GM18868 (cell line): ENCODE measurements around the gene ATP6V0A1.
"Not testable (repeated sequence)": the region's sequence is repeated elsewhere in the genome, so short reads cannot be mapped to it uniquely, and the experiment has no call there.

Source experiments
- ATAC-seq: cut with Tn5 transposase; IDR thresholded peaks from one replicate; pipeline ENCODE4 v1.9.1; 2021; ENCODE audit warnings: mild to moderate bottlenecking, moderate library complexity; ENCODE audit not compliant: unreplicated experiment

Gene ATP6V0A1

GRCh38 chr17:42475835-42476234 lies 17.2 kb downstream of the ATP6V0A1 start:
- no peak for ATAC-seq

DNA sequence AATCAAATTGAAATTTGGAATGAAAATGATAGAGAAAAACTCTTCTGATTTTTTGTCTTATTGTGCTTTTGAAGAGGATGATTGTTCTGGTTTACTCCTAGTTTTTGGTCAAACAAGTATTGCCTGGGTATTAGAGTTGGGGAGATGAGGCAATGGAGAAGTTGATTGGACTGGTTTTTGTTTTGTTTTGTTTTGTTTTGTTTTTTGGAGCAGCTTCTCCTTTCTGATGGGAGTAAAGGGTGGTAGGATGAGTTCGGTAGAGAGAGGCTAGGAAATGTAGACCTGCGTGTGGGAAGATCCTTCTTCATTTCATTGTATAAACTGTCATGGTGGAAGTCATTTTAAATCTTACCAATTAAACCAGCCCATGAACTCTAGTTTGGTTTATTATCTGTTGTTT lies 17.7 kb downstream of the ATP6V0A1 start:
- ATAC-seq: no peak

DNA sequence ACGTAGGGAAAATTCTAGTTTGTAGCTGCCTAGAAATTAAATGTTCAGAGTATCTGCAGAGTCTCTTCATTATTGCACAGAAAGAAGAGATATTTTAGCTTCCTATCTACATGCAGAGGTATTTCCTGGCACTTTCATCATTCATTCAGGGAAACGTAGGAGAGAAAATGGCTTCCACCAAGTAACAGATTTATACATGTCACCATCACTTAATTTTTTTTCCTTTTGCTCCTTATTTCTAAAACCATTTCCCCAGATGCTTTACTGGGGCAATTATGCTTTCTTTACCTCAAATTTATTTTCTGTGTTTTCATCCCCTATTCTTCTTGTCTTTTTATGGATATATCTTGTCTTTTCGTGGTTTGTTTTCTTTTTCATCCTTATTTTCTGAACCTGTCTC lies 18.5 kb downstream of the ATP6V0A1 start:
- no peak for ATAC-seq

DNA sequence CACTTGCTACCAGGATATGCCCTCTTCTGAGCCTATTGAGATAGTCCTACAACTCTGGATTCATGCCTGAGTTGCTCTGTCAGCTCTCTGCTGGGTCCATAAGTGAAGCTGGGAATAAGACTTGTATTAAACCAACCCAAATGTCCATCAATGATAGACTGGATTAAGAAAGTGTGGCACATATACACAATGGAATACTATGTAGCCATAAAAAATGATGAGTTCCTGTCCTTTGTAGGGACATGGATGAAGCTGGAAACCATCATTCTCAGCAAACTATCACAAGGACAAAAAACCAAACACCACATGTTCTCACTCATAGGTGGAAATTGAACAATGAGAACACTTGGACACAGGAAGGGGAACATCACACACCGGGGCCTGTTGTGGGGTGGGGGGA lies 19.1 kb downstream of the ATP6V0A1 start:
- not testable (repeated sequence) for ATAC-seq

- ATAC-seq: no peak
These were observed 25.6 kb downstream of the ATP6V0A1 start for GRCh38 chr17:42484304-42484703.

GRCh38 chr17:42485680-42486079 lies 27.0 kb downstream of the ATP6V0A1 start:
- ATAC-seq: no peak

GRCh38 chr17:42488032-42488431 lies 29.4 kb downstream of the ATP6V0A1 start:
- ATAC-seq: no peak

DNA sequence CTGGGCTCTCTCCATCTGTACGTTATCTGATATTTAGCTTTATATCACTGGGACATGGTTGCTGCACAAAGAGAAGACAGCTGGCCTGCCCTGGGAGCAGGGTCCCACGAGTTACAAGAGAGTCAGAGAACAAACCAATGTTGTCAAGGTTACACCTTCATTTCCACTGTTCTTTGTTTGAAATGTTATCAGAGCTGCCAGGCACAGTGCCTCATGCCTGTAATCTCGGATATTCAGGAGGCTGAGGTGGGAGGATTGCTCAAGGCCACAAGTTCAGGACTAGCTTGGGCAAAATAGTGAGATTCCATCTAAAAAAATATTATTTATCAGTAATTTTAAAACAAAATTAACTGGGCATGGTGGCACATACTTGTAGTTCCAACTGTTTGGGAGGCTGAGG lies 34.6 kb downstream of the ATP6V0A1 start:
- no peak for ATAC-seq

- no peak for ATAC-seq
These were observed 36.0 kb downstream of the ATP6V0A1 start for GRCh38 chr17:42494673-42495072.

GRCh38 chr17:42498828-42499227 lies 40.1 kb downstream of the ATP6V0A1 start:
- no peak for ATAC-seq

- no peak for ATAC-seq
These were observed 43.4 kb downstream of the ATP6V0A1 start for GRCh38 chr17:42502091-42502490.

- no peak for ATAC-seq
These were observed 44.2 kb downstream of the ATP6V0A1 start for GRCh38 chr17:42502926-42503325.

DNA sequence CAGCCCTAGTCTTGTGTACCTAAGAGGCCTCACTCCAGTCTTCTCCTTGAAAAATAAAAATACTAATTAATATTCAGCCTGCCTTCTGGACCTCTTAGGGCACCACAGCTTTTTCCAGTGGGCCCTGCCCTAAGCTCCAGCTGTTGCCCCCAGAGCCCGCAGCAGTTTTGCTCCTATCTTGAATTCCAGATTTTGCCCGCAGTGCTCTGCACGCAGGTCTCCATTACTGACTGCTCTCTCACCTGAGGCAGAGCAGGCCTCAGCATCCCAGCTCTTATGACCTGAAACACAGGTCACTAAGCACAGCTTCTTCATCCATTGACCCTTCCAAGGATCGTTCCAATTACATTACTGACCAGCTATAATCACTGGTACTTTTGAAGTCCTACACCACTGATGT lies 49.0 kb downstream of the ATP6V0A1 start:
- ATAC-seq: no peak

- ATAC-seq: no peak
These were observed 49.9 kb downstream of the ATP6V0A1 start for GRCh38 chr17:42508426-42509165.

DNA sequence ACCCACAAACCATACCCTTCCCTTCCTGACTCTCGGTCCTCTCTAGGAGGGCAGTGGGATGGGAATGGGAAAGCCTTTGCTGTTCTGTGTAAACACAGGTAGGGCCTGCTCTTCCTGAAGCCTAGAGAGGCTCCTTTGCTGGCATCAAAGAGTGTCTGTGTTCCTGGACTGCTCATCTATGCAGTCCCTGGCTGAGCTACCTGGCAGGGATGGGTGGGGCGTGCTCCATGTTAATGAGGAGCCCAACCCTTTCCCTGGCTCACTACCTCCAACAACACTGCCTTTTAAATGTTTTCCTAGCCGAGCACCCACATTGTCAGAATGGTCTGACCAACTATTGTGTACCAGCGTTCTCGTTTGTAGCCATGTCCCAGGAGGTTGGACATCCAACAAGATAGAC lies 50.7 kb downstream of the ATP6V0A1 start:
- ATAC-seq: no peak

GRCh38 chr17:42509841-42510240 lies 51.2 kb downstream of the ATP6V0A1 start:
- no peak for ATAC-seq

DNA sequence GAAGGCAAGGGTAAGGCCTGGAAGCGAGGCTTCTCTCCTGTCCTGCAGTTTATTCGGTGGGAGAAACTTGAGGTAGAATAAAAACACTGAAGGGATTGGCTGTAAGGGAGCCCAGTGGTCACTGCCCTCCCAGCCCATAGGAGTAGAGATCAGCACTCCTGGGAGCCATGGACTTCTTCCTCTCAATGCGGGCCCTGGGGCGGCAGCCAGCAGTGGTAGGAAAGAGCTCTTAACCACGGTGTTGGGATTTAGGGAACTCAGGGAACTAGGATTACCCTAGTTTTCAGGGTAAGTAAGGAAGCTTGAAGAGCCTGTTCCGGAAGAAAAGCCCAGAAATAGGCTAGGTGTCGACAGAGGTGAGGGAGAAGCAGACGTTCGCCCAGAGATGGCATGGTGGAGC lies 53.6 kb downstream of the ATP6V0A1 start:
- no peak for ATAC-seq

GRCh38 chr17:42512733-42513251 lies 54.1 kb downstream of the ATP6V0A1 start:
- no peak for ATAC-seq

DNA sequence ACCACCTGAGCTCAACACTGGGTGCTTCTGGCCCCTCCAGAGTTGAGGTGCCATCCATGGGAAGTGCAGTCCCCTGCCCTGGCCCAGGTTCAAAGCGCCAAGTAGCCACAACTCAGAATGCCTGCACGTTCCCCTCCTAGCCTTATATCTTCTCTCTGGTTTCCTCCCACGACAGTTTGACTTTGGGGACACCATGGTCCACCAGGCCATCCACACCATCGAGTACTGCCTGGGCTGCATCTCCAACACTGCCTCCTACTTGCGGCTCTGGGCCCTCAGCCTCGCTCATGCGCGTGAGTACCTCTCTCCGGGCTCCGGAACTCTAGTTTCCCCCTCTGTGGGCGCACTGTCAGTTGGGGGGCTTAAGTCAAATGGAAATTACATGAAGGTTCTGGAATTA lies 55.0 kb downstream of the ATP6V0A1 start:
- no peak for ATAC-seq

DNA sequence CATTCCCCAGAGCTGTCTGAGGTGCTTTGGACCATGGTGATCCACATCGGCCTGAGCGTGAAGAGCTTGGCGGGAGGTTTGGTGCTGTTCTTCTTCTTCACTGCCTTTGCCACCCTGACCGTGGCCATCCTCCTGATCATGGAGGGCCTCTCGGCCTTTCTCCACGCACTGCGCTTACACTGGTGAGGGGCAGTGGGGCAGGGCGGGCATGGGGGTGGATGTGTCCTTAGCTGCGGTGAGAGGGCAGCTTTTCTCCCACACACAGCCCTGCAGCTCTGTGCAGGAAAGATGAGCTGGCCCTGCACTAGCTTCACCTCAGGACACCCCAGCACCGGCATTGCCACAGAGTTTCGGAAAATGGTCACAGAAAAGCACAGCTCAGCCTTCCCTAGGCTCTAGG lies 55.6 kb downstream of the ATP6V0A1 start:
- ATAC-seq: no peak

GRCh38 chr17:42514867-42515266 lies 56.2 kb downstream of the ATP6V0A1 start:
- no peak for ATAC-seq

DNA sequence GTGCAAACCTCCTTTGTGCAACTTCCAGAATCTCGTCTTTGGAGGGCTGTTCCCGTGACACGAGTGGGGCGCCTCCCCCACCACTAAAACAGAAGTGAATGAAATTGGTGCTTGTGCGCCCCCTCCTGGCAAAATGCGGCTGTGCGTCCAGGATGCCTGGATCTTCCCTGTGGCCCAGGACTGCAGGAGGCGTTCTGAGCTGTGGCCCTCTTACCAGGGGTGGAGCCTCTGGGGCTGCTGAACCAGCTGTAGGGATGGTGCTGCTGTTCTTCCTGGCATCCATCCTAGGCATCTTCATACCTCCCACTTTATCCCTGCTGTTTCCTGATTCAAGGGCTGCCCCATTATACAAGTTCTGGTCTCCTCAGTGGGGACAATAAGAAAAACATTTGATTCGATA lies 58.8 kb downstream of the ATP6V0A1 start:
- no peak for ATAC-seq
